Adrenal gland (tissue), 5 donors: ENCODE data around the gene RPL36A.

Experiments used
- POLR2A ChIP-seq, 2 donors: fragments of 450-650 bp; IDR thresholded peaks; one replicate each; pipeline ENCODE4 v1.6.1; 2017; ENCODE audit warnings: antibody characterized with exemption in 2 of 2, mild to moderate bottlenecking in 2 of 2, moderate library complexity in 1 of 2
- TF ChIP-seq, protein P1 (sequence below), 6 experiments: fragments of 450-650 bp in 4 of 6; fragments of 200-600 bp in 2 of 6; sonication (generic) in 1 of 6; IDR thresholded peaks; 1 replicate in 5 of 6; 2 replicates in 1 of 6; pipeline versions ENCODE4 v1.5.1 to v1.8.0; 2016 to 2021; ENCODE audit warnings: antibody characterized with exemption in 6 of 6, mild to moderate bottlenecking in 2 of 6, moderate library complexity in 1 of 6
- donor health status: DM: no; HTN: no; CAD: no.

DNA sequence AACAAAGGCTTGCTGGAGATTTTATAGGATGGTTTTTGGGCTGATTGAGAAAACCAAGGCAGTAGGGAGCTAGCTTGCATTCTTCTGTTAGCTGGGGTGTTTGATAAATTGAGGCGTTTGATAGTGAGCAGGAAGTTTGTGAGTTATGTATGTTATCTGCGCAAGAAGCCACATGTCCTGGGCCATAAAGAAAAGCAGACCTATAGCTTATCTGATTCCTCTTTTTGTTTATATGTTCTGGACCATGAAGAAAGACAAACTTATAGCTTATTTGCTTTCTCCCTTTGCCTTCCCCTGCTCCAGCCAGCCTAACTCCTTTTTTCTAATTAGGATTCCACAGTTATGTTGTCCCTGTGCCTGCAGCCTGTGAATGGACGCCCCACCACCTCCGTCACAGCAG lies 26.4 kb downstream of the RPL36A start:
- TF ChIP-seq, protein P1, sequence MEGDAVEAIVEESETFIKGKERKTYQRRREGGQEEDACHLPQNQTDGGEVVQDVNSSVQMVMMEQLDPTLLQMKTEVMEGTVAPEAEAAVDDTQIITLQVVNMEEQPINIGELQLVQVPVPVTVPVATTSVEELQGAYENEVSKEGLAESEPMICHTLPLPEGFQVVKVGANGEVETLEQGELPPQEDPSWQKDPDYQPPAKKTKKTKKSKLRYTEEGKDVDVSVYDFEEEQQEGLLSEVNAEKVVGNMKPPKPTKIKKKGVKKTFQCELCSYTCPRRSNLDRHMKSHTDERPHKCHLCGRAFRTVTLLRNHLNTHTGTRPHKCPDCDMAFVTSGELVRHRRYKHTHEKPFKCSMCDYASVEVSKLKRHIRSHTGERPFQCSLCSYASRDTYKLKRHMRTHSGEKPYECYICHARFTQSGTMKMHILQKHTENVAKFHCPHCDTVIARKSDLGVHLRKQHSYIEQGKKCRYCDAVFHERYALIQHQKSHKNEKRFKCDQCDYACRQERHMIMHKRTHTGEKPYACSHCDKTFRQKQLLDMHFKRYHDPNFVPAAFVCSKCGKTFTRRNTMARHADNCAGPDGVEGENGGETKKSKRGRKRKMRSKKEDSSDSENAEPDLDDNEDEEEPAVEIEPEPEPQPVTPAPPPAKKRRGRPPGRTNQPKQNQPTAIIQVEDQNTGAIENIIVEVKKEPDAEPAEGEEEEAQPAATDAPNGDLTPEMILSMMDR (IDR thresholded peaks at IDR 0.05) = no peak
- no peak for TF ChIP-seq POLR2A (IDR thresholded peaks at IDR 0.05)
